Metanephros (tissue), 2 donors: ENCODE data around the gene CIAO3. TPM values are rescaled to one million over a fixed set of nuclear protein-coding genes. Genes with fewer than 3 reads are reported as not detected.

ENCODE experiments used
- small RNA-seq: library from RNA; depleted of rRNA; stranded (forward); fragments of <200 nt; gene quantifications from one replicate; pipeline ENCODE3, GENCODE V24; 2014; ENCODE audit warnings: low replicate concordance
- total RNA-seq: library from RNA; depleted of rRNA; stranded (reverse); fragments of >200 nt; gene quantifications from one replicate; pipeline ENCODE4 v1.2.3, GENCODE V29; 2014

CIAO3 gene
- total RNA-seq, result 47.6 TPM

DNA sequence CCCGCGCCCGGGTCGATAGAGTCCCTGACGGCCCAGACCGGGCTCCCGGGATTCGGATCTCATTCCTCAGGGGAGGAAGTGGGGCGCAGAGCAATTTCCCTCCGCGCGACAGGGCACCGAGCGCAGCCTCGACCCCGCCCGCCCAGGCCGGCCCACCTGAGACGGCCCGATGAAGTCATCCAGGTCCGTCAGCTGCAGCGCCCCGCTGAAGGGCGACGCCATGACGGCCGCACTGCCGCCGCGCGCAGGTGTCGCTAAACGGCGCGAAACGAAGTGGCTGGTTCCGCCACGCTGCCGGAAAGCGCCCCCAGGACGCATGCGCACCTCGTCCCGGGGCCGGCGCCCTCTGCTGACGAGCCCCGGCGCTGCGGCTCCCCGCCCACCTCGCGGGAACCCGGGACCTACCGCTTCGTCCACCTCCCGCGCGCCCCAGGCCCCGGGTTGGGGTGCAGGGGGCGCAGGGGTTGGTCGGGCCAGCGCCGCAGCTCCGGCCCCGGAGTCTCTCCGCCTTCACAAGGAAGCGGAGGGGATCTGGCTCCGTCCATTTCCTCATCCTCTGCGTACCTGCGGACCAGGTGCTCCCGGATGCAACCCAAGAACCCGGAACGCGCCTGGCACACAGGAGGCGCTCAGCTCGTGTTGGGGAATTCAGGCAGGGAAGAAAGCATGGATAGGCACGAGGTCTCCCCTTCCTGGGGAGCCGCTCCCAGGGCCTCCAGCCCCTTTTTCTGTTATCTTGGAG lies at the start of gene CIAO3:
Gene CIAO3 (minus strand): TSS at position 234 of the 742 bp plus-strand sequence. CDS start 12 bp downstream, at position 222.

GRCh38 chr16:788399-789126 lies 47.8 kb upstream of the CIAO3 start, which contains the start of gene CHTF18:
Gene CHTF18, plus strand, starts transcription at chr16:788620. Its CDS starts 65 bp downstream, at chr16:788685.

DNA sequence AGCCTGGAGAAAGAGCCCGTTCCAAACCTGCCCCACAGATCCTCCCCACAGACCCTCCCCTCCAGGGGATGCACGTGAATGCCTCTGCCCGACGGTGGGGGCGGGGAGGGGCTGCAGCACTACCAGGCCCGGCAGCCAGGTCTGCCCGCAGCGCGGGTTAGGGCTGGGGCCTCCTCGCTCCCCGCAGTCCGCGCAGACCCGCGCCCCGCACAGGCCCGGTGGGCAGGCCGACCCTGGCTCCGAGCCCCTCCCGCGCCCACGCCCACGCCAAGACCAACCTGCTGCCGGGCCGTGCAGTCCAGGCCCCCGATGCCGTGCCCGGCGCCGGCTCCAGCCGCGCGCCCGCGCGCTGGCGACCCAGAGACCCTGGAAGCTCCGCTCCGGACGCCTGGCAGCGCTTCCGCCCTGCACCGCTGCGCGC lies 47.2 kb upstream of the CIAO3 start, which contains the start of gene RPUSD1:
Gene RPUSD1 (minus strand): TSS at position 404 of the 421 bp plus-strand sequence. CDS start 644 bp downstream, outside the sequence.

DNA sequence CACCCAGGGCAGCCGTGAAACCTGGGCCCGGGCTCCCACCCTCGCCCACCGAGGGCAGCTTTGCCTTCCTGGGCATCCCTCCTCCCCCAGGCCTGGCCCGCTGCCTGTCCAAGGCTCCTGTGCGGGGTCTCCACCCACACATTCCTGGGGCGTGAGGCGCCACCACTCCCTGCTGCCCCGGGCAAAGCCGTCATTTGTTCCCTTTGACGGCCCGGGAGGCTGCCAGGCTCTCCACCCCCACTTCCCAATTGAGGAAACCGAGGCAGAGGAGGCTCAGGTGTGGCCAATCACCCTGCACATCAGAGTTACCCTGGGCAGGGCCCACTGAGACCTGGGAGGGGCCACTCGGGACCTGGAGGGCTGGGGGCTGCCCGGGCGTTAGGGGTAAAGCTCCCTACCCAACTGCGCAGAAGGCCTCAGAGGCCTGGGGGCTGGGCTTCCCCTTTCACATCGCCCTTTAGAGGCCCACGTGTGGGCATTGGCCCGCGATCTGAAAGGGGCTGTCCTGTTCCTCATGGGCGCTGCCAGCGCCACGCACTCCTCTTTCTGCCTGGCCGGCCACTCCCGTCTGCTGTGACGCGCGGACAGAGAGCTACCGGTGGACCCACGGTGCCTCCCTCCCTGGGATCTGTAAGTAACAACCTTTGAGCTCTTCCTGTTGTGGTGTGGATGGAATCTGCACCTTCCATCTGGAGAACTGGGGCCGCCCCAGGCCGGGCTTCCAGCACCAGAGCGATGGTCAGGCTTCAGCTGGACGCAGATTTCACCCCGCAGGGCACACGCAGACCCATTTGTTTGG lies 19.9 kb upstream of the CIAO3 start, which contains the start of gene MSLN:
Gene MSLN (plus strand): TSS at position 190 of the 799 bp plus-strand sequence. CDS start 1,947 bp downstream, outside the sequence.

DNA sequence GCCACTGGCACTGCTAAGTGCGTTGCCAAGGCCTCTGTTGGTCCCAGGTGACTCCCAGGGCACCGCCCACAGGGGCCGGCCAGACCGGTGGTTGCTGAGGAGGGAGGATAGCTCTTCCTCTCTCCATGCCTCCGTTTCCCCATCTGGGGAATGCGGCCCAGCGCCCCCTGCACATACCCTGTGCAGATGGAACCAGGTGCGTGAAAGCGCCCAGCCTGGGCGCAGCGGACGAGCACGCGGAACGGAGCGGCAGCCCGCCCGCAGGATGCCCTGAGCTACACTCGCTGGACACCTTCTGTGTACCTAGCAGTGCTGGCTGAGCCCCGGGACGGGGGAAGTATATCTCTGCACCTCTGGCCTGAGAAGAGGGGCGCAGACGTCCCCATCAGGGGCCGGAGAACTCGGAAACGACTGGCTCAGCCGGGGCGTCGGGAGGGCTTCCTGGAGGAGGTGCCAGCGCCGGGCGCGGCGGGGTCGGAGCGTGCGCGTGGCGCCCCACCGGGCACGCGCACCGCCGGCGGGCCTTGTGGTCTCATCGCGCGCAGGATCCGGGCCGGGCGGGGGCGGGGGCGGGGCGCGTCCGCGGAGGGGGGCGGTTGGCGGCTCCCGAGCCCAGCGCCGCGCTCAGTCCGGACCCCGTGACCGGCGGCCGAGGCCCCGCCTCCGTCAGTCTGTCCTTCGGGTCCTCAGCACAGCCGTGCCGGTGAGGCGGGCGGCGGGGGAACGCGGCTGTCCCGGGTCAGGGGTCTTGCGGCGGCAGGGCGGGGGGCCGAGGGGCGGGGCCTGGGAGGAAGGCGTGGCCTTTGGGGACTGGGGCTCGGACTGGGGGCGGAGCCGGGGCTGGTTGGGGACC lies 14.1 kb downstream of the CIAO3 start, which contains the start of the genes CCDC78 and HAGHL:
Gene CCDC78 (minus strand): TSS at position 6 of the 853 bp plus-strand sequence. CDS start 76 bp downstream, outside the sequence.
Gene HAGHL (plus strand): TSS at position 669 of the 853 bp plus-strand sequence. CDS start 404 bp downstream, outside the sequence.

GRCh38 chr16:720990-721764 lies 19.6 kb downstream of the CIAO3 start, which contains the start of gene ANTKMT:
Gene ANTKMT, plus strand, starts transcription at chr16:721146. Its CDS starts 129 bp downstream, at chr16:721275.

GRCh38 chr16:714558-715476 lies 26.0 kb downstream of the CIAO3 start, which contains the start of gene METRN:
Gene METRN, plus strand, starts transcription at chr16:715118. Its CDS starts 172 bp downstream, at chr16:715290.

GRCh38 chr16:705431-706188 lies 35.2 kb downstream of the CIAO3 start, which contains the start of gene FBXL16:
Gene FBXL16, minus strand, starts transcription at chr16:705801. Its CDS starts 8,396 bp downstream, at chr16:697405.

GRCh38 chr16:684071-684794 lies 56.6 kb downstream of the CIAO3 start, which contains the start of gene JMJD8:
Gene JMJD8, minus strand, starts transcription at chr16:684334. Its CDS starts 15 bp downstream, at chr16:684319.

GRCh38 chr16:679814-680624 lies 60.8 kb downstream of the CIAO3 start, which contains the start of gene STUB1:
Gene STUB1, plus strand, starts transcription at chr16:680410. Its CDS starts 116 bp downstream, at chr16:680526.

Small RNAs within 50 kb of the gene (small RNA-seq; reads per million reads assigned to genes)
- not detected for gene MIR662

Other genes with a start within 250 kb of the CIAO3 start
- 37.6 TPM for gene CAPN15, start 213.3 kb downstream of the CIAO3 start, total RNA-seq
- gene PRR35, start 180.6 kb downstream of the CIAO3 start, total RNA-seq, result 9.4 TPM
- gene NHLRC4, start 174.0 kb downstream of the CIAO3 start, total RNA-seq, result 18.0 TPM
- 76.1 TPM for gene PIGQ, start 171.0 kb downstream of the CIAO3 start, total RNA-seq
- gene RAB40C, start 150.9 kb downstream of the CIAO3 start, total RNA-seq, result 24.2 TPM
- gene WFIKKN1, start 110.0 kb downstream of the CIAO3 start, total RNA-seq, result 1.8 TPM
- gene METTL26, start 104.7 kb downstream of the CIAO3 start, total RNA-seq, result 91.8 TPM
- gene MCRIP2, start 99.2 kb downstream of the CIAO3 start, total RNA-seq, result 23.1 TPM
- gene WDR90, start 91.6 kb downstream of the CIAO3 start, total RNA-seq, result 48.3 TPM
- 84.5 TPM for gene RHOT2, start 72.9 kb downstream of the CIAO3 start, total RNA-seq
- gene RHBDL1, start 65.3 kb downstream of the CIAO3 start, total RNA-seq, result 2.6 TPM
- gene STUB1, start 60.6 kb downstream of the CIAO3 start, total RNA-seq, result 71.7 TPM
- gene JMJD8, start 56.7 kb downstream of the CIAO3 start, total RNA-seq, result 50.0 TPM
- 13.3 TPM for gene WDR24, start 50.6 kb downstream of the CIAO3 start, total RNA-seq
- gene FBXL16, start 35.2 kb downstream of the CIAO3 start, total RNA-seq, result 0.93 TPM
- 21.3 TPM for gene METRN, start 25.9 kb downstream of the CIAO3 start, total RNA-seq
- gene ANTKMT, start 19.9 kb downstream of the CIAO3 start, total RNA-seq, result 19.9 TPM
- 0.93 TPM for gene CCDC78, start 14.6 kb downstream of the CIAO3 start, total RNA-seq
- 4.5 TPM for gene HAGHL, start 13.9 kb downstream of the CIAO3 start, total RNA-seq
- gene MSLN, start 19.7 kb upstream of the CIAO3 start, total RNA-seq, result 11.8 TPM
- gene RPUSD1, start 47.4 kb upstream of the CIAO3 start, total RNA-seq, result 17.9 TPM
- 25.5 TPM for gene CHTF18, start 47.6 kb upstream of the CIAO3 start, total RNA-seq
- not detected for gene GNG13, start 59.7 kb upstream of the CIAO3 start, total RNA-seq
- gene LMF1, start 230.0 kb upstream of the CIAO3 start, total RNA-seq, result 40.4 TPM
- 8.5 TPM for gene SOX8, start 240.8 kb upstream of the CIAO3 start, total RNA-seq